ENCODE measurements around the gene TBC1D25.
A peak's percentile ranks its signal among the peaks of the same experiment; 100 is the strongest.
"Not testable (repeated sequence)": the region's sequence is repeated elsewhere in the genome, so short reads cannot be mapped to it uniquely, and the experiment has no call there.

Gene TBC1D25

GRCh38 chrX:48515842-48516241, 23.7 kb upstream of the TBC1D25 start:
- DNase-seq (ENCODE audit: low read depth in 3 of 3) = no peak

DNA sequence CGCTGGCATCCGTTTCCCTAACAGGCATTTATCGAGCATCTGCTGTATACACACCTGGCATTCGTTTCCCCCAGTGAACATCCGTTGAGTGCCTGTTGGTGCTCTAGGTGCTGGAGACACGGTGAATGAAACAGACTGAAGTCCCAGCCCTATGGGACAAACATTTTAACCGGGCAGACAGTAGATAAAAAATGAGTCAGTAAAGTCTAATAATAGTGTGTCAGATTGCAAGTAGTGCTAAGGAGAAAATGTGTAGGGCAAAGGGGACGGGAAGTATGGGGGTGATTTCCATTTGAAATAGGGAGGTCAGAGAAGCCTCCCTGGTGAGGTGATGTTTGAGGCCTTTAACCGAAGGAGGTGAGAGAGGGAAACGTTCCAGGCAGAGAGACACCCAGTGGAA, 23.2 kb upstream of the TBC1D25 start:
- no peak for DNase-seq (ENCODE audit: low read depth in 3 of 3)

GRCh38 chrX:48516987-48517386, 22.5 kb upstream of the TBC1D25 start:
- DNase-seq (ENCODE audit: low read depth in 3 of 3) = no peak

DNA sequence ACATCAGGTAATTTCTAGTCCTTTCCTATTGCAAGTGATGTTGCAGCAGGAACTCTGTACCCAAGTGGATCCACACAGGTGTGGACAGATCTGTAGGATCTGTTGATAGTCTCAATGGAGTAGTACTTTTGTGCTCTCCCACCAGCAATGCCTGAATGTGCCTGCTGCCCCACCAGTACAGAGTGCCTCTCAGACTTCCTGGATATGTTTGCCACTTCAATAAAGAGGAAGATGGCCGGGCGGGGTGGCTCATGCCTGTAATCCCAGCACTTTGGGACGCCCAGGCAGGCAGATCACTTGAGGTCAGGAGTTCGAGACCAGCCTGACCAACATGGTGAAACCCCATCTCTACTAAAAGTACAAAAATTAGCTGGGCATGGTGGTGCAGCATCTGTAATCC, 20.0 kb upstream of the TBC1D25 start:
- not testable (repeated sequence) for DNase-seq (ENCODE audit: low read depth in 3 of 3)

DNA sequence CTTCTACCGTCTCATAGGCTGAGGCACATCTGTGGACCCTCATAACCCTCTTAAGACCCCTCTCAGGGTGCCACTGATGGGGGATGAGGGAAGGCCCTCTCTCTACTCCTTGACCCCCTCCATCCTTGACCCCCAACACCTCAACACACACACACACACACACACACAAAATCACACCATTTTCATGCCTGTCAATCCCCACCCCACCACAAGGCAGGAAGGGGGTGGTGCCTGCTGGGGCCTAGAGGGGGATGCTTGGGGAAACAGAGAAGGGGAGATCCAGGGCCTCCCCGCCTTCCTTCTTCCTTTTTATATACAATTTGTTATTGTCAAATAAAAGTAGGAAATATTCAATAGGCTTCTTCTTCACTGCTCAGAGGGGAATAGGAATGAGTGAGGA, 19.1 kb upstream of the TBC1D25 start:
- no peak for DNase-seq (ENCODE audit: low read depth in 3 of 3)

- no peak for DNase-seq (ENCODE audit: low read depth in 3 of 3)
Measured at GRCh38 chrX:48520976-48521352, 18.6 kb upstream of the TBC1D25 start.

DNA sequence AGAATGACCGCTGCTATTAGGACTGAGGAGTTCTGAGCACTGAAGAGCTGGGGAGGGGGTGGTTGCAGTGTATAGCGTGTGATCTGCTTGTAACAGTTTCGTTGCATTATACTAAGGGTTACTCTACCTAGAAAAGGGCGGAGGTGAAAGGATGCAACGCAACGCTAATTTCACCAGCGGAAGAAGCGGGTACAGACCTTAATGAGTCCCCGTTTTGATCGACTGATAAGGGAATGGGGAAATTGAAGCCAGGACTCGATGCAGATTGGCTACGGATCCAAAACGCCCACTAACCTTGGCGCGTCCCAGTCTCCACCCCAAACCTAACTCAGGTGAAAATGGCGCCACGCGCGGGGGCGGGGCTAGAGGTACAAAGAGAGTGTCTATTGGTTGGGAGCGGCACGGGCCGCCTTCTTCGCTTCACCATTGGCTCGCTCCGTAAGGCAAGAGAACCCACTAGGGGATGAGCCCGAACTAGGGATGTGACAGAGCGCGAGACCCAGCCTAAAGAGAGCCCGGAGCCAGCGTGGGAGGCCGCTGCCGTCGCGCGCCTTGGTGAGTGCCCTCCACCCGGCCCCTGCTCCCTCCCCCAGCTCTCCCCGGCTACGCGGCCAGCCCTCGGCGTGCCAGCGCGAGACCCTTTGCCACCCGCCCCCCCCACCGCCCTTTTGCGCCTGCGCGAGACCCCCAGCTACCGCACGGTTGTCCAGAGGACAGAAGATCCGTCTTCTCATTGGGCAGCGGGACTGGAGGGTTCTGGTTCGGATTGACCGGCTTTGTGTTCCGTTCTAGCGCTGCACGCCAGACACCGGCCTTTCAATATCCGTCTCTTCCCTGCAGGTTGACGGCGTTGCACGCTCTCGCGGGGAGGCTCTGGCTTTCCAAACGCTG, 17.9 kb upstream of the TBC1D25 start, which contains the start of gene EBP:
Gene EBP, plus strand, starts transcription at position 456 of the 891 bp plus-strand sequence. CDS start 1,964 bp downstream, outside the sequence.
- DNase-seq (ENCODE audit: low read depth in 3 of 3) = peak; percentile 86 to 94 (median 90)

DNA sequence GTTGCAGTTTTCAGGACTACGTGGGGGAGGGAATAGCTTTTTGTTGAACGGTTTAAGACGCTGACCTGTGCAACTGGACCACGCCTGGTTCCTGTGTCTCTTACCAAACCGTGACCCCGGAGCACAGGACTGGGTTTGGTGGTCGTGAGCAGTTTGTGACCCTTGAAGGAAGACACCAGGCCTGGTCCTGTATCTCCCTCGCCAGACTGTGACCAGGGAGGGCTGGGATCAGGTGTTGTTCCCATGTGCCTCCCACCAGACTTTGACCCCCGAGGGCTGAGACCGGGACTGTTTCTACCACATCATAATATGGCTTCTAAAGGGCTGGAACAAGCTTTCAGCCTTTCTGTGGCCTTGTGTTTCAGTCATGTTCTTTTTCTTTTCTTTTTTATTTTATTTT, 17.2 kb upstream of the TBC1D25 start:
- DNase-seq (ENCODE audit: low read depth in 3 of 3) = no peak

- no peak for DNase-seq (ENCODE audit: low read depth in 3 of 3)
Measured at GRCh38 chrX:48523682-48524081, 15.8 kb upstream of the TBC1D25 start.

DNA sequence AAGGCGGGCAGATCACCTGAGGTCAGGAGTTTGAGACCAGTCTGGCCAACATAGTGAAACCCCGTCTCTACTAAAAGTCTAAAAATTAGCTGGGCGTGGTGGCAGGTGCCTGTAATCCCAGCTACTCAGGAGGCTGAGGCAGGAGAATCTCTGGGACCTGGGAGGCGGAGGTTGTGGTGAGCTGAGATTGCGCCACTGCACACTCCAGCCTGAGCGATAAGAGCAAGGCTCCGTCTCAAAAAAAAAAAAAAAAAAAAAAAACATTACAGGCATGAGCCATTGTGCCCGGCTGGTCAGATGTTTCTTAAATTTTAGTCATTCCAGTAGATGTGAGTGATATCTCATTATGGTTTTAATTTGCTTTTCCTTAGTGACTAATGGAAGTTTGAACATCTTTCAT, 13.7 kb upstream of the TBC1D25 start:
- not testable (repeated sequence) for DNase-seq (ENCODE audit: low read depth in 3 of 3)

GRCh38 chrX:48530736-48531135, 8.8 kb upstream of the TBC1D25 start:
- DNase-seq (ENCODE audit: low read depth in 3 of 3) = no peak

GRCh38 chrX:48531358-48531959, 8.1 kb upstream of the TBC1D25 start:
- DNase-seq (ENCODE audit: low read depth in 3 of 3) = no peak

DNA sequence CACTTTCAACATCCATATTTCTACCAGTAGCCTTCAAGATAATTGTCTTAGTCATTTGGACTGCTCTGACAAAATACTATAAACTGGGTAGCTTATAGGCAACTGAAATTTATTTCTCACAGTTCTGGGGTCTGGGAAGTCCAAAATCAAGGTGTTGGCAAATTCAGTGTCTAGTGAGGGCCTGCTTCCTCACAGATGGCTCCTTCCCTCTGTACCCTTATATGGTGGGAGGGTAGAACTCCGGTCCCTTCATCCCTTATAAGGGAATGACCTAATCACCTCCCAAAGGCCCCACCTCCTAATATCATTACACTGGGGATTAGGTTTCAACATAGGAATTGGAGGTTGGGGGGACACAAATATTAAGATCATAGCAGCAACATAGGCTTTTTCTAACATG, 7.4 kb upstream of the TBC1D25 start:
- no peak for DNase-seq (ENCODE audit: low read depth in 3 of 3)

- no peak for DNase-seq (ENCODE audit: low read depth in 3 of 3)
Measured at GRCh38 chrX:48533165-48533564, 6.3 kb upstream of the TBC1D25 start.

GRCh38 chrX:48538641-48539344, 721 bp upstream of the TBC1D25 start:
- no peak for DNase-seq (ENCODE audit: low read depth in 3 of 3)

GRCh38 chrX:48540028-48540375, 488 bp downstream of the TBC1D25 start:
- DNase-seq (ENCODE audit: low read depth in 3 of 3) = peak; percentile 31 to 44 (median 34)

DNA sequence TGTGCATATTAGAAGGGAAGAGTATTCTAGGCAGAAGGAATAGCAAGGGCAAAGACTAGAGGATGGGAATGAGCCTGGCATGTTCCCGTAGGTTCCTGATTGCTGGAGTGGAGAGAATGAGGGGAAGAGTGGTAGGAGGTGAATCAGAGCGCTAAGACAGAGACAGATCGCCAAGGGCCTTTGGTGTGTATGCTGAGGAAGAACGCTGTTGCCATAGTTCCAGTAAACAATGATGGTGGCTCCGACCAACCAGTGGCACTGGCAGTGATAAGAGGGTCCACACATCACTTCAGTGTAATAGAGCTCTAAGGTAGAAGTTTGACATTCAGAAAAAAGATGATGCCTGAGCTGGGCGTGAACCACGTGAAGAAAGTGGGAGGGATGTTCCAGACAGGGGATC, 966 bp downstream of the TBC1D25 start:
- DNase-seq (ENCODE audit: low read depth in 3 of 3) = no peak

- no peak for DNase-seq (ENCODE audit: low read depth in 3 of 3)
Measured at GRCh38 chrX:48541140-48541814, 1.8 kb downstream of the TBC1D25 start.

DNA sequence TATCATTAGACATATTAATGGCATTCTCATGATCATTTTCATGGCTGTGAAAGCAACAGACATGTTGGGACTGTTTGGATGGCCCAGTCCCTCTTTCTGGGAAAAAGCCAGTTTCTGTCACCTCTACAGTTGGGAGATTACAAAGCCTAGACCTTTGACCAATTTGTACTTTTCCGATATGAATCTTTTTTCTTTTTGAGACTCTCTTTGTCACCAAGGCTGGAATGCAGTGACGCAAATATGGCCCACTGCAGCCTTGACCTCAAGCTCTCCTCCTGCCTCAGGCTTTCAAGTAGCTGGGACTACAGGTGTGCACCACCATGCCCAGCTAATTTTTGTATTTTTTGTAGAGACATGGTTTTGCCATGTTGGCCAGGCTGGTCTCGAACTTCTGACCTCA, 9.4 kb downstream of the TBC1D25 start:
- DNase-seq (ENCODE audit: low read depth in 3 of 3) = no peak

DNA sequence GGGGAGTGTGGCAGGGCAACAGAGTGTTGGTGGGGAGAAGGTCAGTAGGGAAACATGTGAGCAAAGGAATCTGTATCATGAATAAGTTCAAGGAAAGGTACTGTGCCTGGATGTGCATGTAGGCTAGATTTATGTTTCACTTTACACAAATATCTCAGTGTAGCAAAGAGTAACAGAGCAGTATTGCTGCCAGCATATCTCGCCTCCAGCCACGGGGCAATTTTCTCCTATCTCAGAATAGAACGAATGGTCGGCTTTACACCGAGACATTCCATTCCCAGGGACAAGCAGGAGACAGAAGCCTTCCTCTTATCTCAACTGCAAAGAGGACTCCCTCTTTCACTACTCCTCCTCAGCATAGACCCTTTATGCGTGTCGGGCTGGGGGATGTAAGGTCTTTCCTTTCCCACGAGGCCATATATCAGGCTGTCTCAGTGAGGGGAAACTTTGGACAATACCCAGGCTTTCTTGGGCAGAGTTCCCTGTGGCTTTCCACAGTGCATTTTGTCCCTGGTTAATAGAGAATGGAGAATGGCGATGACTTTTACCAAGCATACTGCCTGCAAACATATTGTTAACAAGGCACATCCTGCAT, 16.3 kb downstream of the TBC1D25 start:
- DNase-seq (ENCODE audit: low read depth in 3 of 3) = not testable (repeated sequence)

DNA sequence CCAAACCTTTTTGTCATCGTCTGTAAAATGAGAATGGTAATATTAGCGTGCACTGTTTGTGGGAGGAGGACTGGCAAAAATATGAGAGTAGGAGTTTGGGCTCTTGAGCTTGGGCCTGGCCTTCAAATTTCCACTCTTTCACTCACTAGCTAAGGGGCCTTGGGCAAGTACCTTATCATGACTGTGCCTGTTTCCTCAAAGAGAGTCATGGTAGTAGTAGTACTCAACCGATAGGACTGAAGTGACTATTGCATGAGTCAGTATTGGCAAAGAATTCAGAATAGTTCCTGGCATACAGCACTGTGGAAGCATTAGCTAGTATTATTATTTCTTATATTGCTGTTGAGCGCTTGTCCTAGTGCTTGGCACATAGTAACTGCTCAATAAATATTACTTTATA, 18.8 kb downstream of the TBC1D25 start:
- DNase-seq (ENCODE audit: low read depth in 3 of 3) = no peak

- no peak for DNase-seq (ENCODE audit: low read depth in 3 of 3)
Measured at GRCh38 chrX:48559636-48560035, 20.1 kb downstream of the TBC1D25 start.

Data from stimulated activated CD4-positive, alpha-beta T cell treated with anti-CD3 and anti-CD28 coated beads, TNF-alpha, amount 100 ng/mL, for 24 hours (primary cell).